Endothelial cell of umbilical vein (primary cell): ENCODE results near the gene H19. TPM values are rescaled to one million over a fixed set of nuclear protein-coding genes. Genes with fewer than 3 reads are reported as not detected.

ENCODE experiments used
- Bru-seq: library from RNA; stranded (reverse); fragments of 400-500 nt; gene quantifications from one replicate; lab custom pipeline; 2021; lab: Mats Ljungman, UMichigan
- BruChase-seq, 2 experiments: library from RNA; stranded (reverse); fragments of 400-500 nt; gene quantifications; one replicate each; lab custom pipeline; 2021; lab: Mats Ljungman, UMichigan
- BruUV-seq: library from RNA; stranded (reverse); fragments of 400-500 nt; replicated peaks from 2 replicates; lab custom pipeline; 2021; lab: Mats Ljungman, UMichigan
- CTCF ChIA-PET: fragments of 300-600, 350-600 bp; sonication (Branson Sonifier 250); formaldehyde crosslinking; loops from one replicate; lab custom pipeline; 2021; ENCODE audit warnings: antibody characterized with exemption, inconsistent platforms; lab: Charles Lee
- POLR2A ChIA-PET: fragments of 300-600, 350-600 bp; sonication (Branson Sonifier 250); formaldehyde crosslinking; loops from one replicate; lab custom pipeline; 2021; ENCODE audit warnings: antibody characterized with exemption, inconsistent platforms; lab: Charles Lee
- DNase-seq: peaks from one replicate; pipeline ENCODE4 v3.0.0-alpha.2; 2011; ENCODE audit warnings: low read depth, low spot score
- FAIRE-seq: peaks from 2 replicates; lab custom pipeline; 2011; peaks lifted over from hg19 to GRCh38; lab: Jason Lieb, UNC
- H2AFZ ChIP-seq: 2 replicates; pipeline ENCODE4 v1.6.0; 2012; ENCODE audit warnings: low read depth, low read length, control low read depth, inconsistent platforms
- H3K27ac ChIP-seq: 2 replicates; pipeline ENCODE4 v1.5.1; 2011; ENCODE audit warnings: low read depth, mild to moderate bottlenecking, control low read depth, low read length, moderate library complexity; ENCODE audit not compliant: insufficient read depth
- H3K27me3 ChIP-seq, 2 experiments: 2 replicates each; pipeline versions ENCODE4 v1.6.0 to v1.6.1; 2011; ENCODE audit warnings: low read length in 2 of 2, mixed read lengths in 1 of 2; ENCODE audit not compliant: control insufficient read depth in 2 of 2, insufficient read depth in 2 of 2
- H3K36me3 ChIP-seq, 2 experiments: 2 replicates in 1 of 2; 3 replicates in 1 of 2; pipeline ENCODE4 v1.5.1; 2011; ENCODE audit warnings: low read length in 2 of 2, mild to moderate bottlenecking in 1 of 2, moderate library complexity in 1 of 2; ENCODE audit not compliant: control insufficient read depth in 2 of 2, insufficient read depth in 2 of 2; ENCODE audit errors: extremely low read depth in 1 of 2
- H3K4me1 ChIP-seq: 3 replicates; pipeline ENCODE4 v1.5.1; 2011; ENCODE audit warnings: mild to moderate bottlenecking, low read length; ENCODE audit not compliant: control insufficient read depth, insufficient read depth; ENCODE audit errors: extremely low read depth
- H3K4me2 ChIP-seq: 2 replicates; pipeline ENCODE4 v1.6.1; 2011; ENCODE audit warnings: low read length, control low read depth, mixed read lengths; ENCODE audit not compliant: insufficient read depth
- H3K4me3 ChIP-seq, 3 experiments: fragments of 200-600 bp in 1 of 3; sonication (generic), shearing (Covaris generic) in 1 of 3; replicated peaks in 1 of 3; 2 replicates each; pipeline ENCODE4 v1.5.1; 2011 to 2016; ENCODE audit warnings: control low read depth in 3 of 3, low read length in 3 of 3, mild to moderate bottlenecking in 2 of 3, inconsistent platforms in 1 of 3, low read depth in 1 of 3, moderate library complexity in 1 of 3; ENCODE audit not compliant: insufficient read depth in 1 of 3
- H3K79me2 ChIP-seq: 2 replicates; pipeline ENCODE4 v1.6.0; 2012; ENCODE audit warnings: low read length, inconsistent platforms; ENCODE audit not compliant: control insufficient read depth, insufficient read depth
- H3K9ac ChIP-seq: replicated peaks from 2 replicates; pipeline ENCODE3; 2011; ENCODE audit warnings: low read length, control low read depth; ENCODE audit not compliant: insufficient read depth; ENCODE audit errors: extremely low read depth
- H3K9me1 ChIP-seq: replicated peaks from 3 replicates; pipeline ENCODE4 v1.6.0; 2011; ENCODE audit warnings: mild to moderate bottlenecking, low read length; ENCODE audit not compliant: control insufficient read depth, insufficient read depth; ENCODE audit errors: extremely low read depth
- H3K9me3 ChIP-seq: replicated peaks from 2 replicates; pipeline ENCODE4 v1.5.1; 2012; ENCODE audit warnings: low read length, inconsistent platforms; ENCODE audit not compliant: control insufficient read depth, insufficient read depth
- H4K20me1 ChIP-seq: replicated peaks from 2 replicates; pipeline ENCODE3; 2011; ENCODE audit warnings: mild to moderate bottlenecking, low read length; ENCODE audit not compliant: control insufficient read depth, insufficient read depth; ENCODE audit errors: extremely low read depth
- CTCF ChIP-seq, 2 donors: IDR thresholded peaks; 1 replicate in 1 of 2; 2 replicates in 1 of 2; pipeline ENCODE4 v1.5.1; 2011; ENCODE audit warnings: low read length in 2 of 2, mild to moderate bottlenecking in 2 of 2, moderate library complexity in 2 of 2, control low read depth in 1 of 2, inconsistent platforms in 1 of 2, low read depth in 1 of 2; ENCODE audit not compliant: insufficient read depth in 1 of 2; ENCODE audit errors: extremely low read depth in 1 of 2
- EZH2 ChIP-seq: IDR thresholded peaks from 2 replicates; pipeline ENCODE4 v1.6.1; 2012; ENCODE audit warnings: borderline replicate concordance, low read depth, mild to moderate bottlenecking, moderate library complexity, low read length, inconsistent platforms; ENCODE audit not compliant: severe bottlenecking
- FOS ChIP-seq: IDR thresholded peaks from 2 replicates; pipeline ENCODE4 v1.6.1; 2011; ENCODE audit warnings: mild to moderate bottlenecking, low read length, moderate library complexity, borderline replicate concordance; ENCODE audit not compliant: insufficient read depth
- GATA2 ChIP-seq: IDR thresholded peaks from 2 replicates; pipeline ENCODE4 v1.7.0; 2011; ENCODE audit warnings: low read depth, mild to moderate bottlenecking, moderate library complexity, mixed read lengths, low read length; ENCODE audit not compliant: insufficient read length, insufficient read depth
- JUN ChIP-seq: IDR thresholded peaks from 2 replicates; pipeline ENCODE4 v1.6.1; 2011; ENCODE audit warnings: borderline replicate concordance, low read depth; ENCODE audit not compliant: insufficient read length, insufficient read depth
- MAX ChIP-seq: IDR thresholded peaks from 2 replicates; pipeline ENCODE4 v1.6.1; 2011; ENCODE audit not compliant: insufficient read depth, insufficient read length
- MYC ChIP-seq: IDR thresholded peaks from one replicate; pipeline ENCODE4 v1.6.1; 2011; ENCODE audit warnings: mild to moderate bottlenecking, low read depth, low read length
- POLR2A ChIP-seq: IDR thresholded peaks from 2 replicates; pipeline ENCODE4 v1.6.1; 2012; ENCODE audit warnings: low read depth, mild to moderate bottlenecking, control low read depth, low read length
- POLR2AphosphoS5 ChIP-seq: IDR thresholded peaks from 2 replicates; pipeline ENCODE4 v1.6.1; 2012; ENCODE audit warnings: low read depth, mild to moderate bottlenecking, control low read depth, low read length, moderate library complexity; ENCODE audit not compliant: insufficient read depth
- dilution Hi-C: fragments of 300-500 bp; cut with MboI; formaldehyde crosslinking; loops from one replicate; pipeline ENCODE4 v1.15.0; 2019; ENCODE audit warnings: low sequenced_read_pairs; ENCODE audit not compliant: extremely low pct_ligation_motif_present
- intact Hi-C: fragments of 100-400 bp; cut with micrococcal nuclease; formaldehyde crosslinking; loops from one replicate; pipeline ENCODE4 v1.10.0; 2022
- long read RNA-seq: library from polyadenylated mRNA; stranded (forward); transcript quantifications from one replicate; pipeline ENCODE4 v2.0.0, GENCODE V29; 2021
- polyA minus RNA-seq, 3 experiments: library from RNA; depleted of rRNA, polyadenylated mRNA; stranded (reverse); fragments of >200 nt; gene quantifications; 1 replicate in 1 of 3; 2 replicates in 2 of 3; pipeline ENCODE4 v1.2.3, GENCODE V29; 2011
- polyA plus RNA-seq, 4 experiments: library from polyadenylated mRNA; depleted of rRNA in 3 of 4; stranded (reverse) in 3 of 4; unstranded in 1 of 4; fragments of >200 nt; gene quantifications; 2 replicates each; pipeline versions ENCODE4 v1.2.1 to v1.2.3, GENCODE V29; 2011 to 2012; ENCODE audit warnings: missing spikeins in 1 of 4
- total RNA-seq: library from RNA; stranded (reverse); gene quantifications from 2 replicates; pipeline ENCODE4 v1.2.3, GENCODE V29; 2021

H19 gene
- 0.37 and 3.2 TPM in 2 replicates for total RNA-seq
- 0.21 and 0.68 TPM in 2 replicates for polyA plus RNA-seq
- 0.31 and 0.48 TPM in 2 replicates for polyA plus RNA-seq (2011; cell fraction: cytosol; rRNA removed)
- polyA plus RNA-seq (2011; cell fraction: nucleus; rRNA removed) = 0.21 and 0.56 TPM in 2 replicates
- polyA plus RNA-seq (2012) = not detected in 2 replicates
- 6.2 and 9.1 TPM in 2 replicates for polyA minus RNA-seq
- 23.7 TPM for polyA minus RNA-seq (2011; cell fraction: cytosol; rRNA and poly(A)+ RNA removed)
- not detected in 2 replicates for polyA minus RNA-seq (2011; cell fraction: nucleus; rRNA and poly(A)+ RNA removed)
- not detected for Bru-seq, nascent RNA
- BruChase-seq, experiment 1, labeled RNA remaining after a 6-hour chase = percentile 16 among the genes with signal in this experiment
- not detected for BruChase-seq, experiment 2, labeled RNA remaining after a 2-hour chase
- long read RNA-seq = 0 reads

GRCh38 chr11:1997755-1998154 is at the start of gene H19:
Gene H19, minus strand, starts transcription at chr11:1997842.
- Histone ChIP-seq H3K79me2 (no peaks in the 10 kb centered on the region), H3K9ac (no peak within 1 kb of the TSS), H3K4me3 (no peak within 1 kb of the TSS), H3K4me2 (no peak within 1 kb of the TSS), H3K36me3 (no peaks in the 10 kb centered on the region), H3K4me1 (no peaks in the 10 kb centered on the region), H4K20me1 (no peaks in the 10 kb centered on the region), H3K9me3 (no peaks in the 10 kb centered on the region), H3K9me1 (no peaks in the 10 kb centered on the region), H2AFZ (no peak within 1 kb of the TSS), H3K27ac (no peak within 1 kb of the TSS), H3K27me3 (no peaks in the 10 kb centered on the region)
- DNase-seq (no peak), FAIRE-seq (no peak)
- ChIA-PET CTCF (interaction anchor here (1.4 to 1.9 kb wide), 2 partner anchors 115 to 345 kb away, joined by 5 to 16 read pairs; no protein-coding TSS in a partner anchor), POLR2A (no interaction called here)
- no TSS peak for BruUV-seq
- dilution Hi-C loops (no loop called here), intact Hi-C loops (no loop called here)
- TF ChIP-seq FOS (no peak), MYC (no peak), MAX (no peak), GATA2 (no peak), EZH2 (no peak), CTCF (IDR thresholded peaks at IDR 0.05; ENCODE audit: extremely low read depth in 1 of 2, insufficient read depth in 1 of 2, low read depth in 1 of 2, low read length in 2 of 2) (no peak), JUN (no peak), POLR2AphosphoS5 (no peak), POLR2A (no peak)
